ENCODE measurements around the gene ADM2. TPM values are rescaled to one million over a fixed set of nuclear protein-coding genes. Genes with fewer than 3 reads are reported as not detected.

ADM2 gene
- total RNA-seq, 1 donor from 2014 or later: not detected

DNA sequence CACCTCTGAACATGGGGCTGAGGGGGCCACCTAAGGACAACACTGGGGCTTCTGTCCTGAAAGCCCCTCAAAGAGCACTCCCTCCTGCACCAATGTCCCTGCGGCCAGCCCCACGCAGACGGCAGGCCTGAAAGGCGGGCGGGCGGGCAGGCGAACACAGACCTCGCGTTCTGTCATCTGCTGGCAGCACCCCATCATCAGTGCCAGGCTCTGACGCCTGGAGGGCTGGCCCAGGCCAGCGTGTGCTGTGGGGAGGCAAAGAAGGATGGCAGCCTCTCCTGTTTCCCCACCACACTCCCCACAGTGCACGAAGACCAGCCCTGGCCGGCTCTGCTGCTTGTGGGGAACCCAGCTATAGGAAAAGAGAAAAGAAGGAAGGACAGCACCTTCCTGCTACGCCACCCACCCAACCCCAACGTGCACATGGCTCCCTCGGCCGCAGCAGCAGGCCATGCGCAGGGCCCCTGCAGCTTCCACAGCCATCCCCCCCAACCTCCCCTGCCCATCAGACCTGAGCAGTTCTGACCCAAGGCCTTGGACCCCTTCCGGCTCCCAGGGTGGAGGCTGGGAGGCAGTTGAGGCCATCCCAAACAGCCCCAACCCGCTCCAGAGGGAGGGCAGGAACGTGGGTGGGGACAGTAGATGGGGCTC is 10.0 kb upstream of the ADM2 start:
- no peak for DNase-seq (ENCODE audit: low spot score in 2 of 2)
- Histone ChIP-seq H3K27me3 (no peaks in the 10 kb centered on the region), H3K27ac (no peak overlapping the region), H3K4me1 (peaks cover 25 to 44% of the 10 kb centered on the region in 2 donors), H3K36me3 (peaks cover 18 to 19% of the 10 kb centered on the region in 2 donors), H3K4me3 (no peak overlapping the region), H3K9me3 (no peaks in the 10 kb centered on the region)
- intact Hi-C loops (cut with DNase I): no loop called here
- TF ChIP-seq, protein P1, sequence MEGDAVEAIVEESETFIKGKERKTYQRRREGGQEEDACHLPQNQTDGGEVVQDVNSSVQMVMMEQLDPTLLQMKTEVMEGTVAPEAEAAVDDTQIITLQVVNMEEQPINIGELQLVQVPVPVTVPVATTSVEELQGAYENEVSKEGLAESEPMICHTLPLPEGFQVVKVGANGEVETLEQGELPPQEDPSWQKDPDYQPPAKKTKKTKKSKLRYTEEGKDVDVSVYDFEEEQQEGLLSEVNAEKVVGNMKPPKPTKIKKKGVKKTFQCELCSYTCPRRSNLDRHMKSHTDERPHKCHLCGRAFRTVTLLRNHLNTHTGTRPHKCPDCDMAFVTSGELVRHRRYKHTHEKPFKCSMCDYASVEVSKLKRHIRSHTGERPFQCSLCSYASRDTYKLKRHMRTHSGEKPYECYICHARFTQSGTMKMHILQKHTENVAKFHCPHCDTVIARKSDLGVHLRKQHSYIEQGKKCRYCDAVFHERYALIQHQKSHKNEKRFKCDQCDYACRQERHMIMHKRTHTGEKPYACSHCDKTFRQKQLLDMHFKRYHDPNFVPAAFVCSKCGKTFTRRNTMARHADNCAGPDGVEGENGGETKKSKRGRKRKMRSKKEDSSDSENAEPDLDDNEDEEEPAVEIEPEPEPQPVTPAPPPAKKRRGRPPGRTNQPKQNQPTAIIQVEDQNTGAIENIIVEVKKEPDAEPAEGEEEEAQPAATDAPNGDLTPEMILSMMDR (IDR thresholded peaks at IDR 0.05): no peak

DNA sequence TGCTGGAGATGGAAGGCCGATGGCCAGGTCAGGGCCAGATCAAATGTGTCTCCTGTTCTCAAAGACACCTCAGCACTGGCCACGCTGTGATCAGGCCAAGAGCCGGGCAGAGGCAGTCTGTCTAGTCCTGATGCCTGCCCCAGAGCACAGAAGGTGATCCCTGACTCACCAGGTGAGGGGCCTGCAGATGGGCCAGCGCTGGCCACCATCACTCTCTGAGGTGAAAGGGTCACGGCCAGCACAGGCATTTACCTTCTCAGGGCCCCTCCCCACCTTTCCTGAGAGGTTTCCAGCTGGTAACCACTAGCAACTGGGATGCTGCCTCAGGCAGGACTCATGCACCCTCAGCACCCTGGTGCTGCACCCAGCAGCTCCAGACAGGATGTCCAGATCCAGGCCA is 9.4 kb upstream of the ADM2 start:
- peaks cover 12% of the 10 kb centered on the region in 2 donors for H3K36me3 ChIP-seq
- DNase-seq (ENCODE audit: low spot score in 2 of 2): no peak
- no peak overlapping the region for H3K4me3 ChIP-seq
- no peak overlapping the region for H3K27ac ChIP-seq
- TF ChIP-seq, protein P1 (IDR thresholded peaks at IDR 0.05): no peak
- no peaks in the 10 kb centered on the region for H3K27me3 ChIP-seq
- no peaks in the 10 kb centered on the region for H3K9me3 ChIP-seq
- intact Hi-C loops (cut with DNase I): no loop called here
- peaks cover 25 to 44% of the 10 kb centered on the region in 2 donors for H3K4me1 ChIP-seq

DNA sequence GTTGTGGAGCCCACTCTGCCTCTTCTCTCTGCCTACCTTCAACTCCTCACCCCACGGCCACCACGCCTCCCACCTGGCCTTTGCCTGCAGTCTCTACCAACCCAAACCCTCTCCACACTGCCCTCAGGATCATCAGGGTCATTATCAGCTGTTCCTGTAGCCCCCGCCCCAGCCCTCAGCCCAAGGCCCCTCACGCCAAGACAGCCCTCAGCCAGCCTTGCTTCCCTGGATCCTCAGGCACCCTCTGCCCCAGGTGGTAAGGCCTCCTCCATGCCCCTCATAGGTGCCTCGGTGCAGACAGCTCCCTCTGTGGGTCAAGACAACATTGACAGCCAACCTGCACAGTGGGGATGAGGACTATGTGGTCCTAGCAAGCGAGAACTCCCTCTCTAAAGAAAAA is 8.3 kb upstream of the ADM2 start:
- Histone ChIP-seq H3K4me3 (peak overlapping the region; percentile 92 to 97), H3K4me1 (peaks cover 25 to 44% of the 10 kb centered on the region in 2 donors), H3K27me3 (no peaks in the 10 kb centered on the region), H3K27ac (no peak overlapping the region), H3K9me3 (no peaks in the 10 kb centered on the region), H3K36me3 (peaks cover under 1 to 2% of the 10 kb centered on the region in 2 donors)
- intact Hi-C loops (cut with DNase I): no loop called here
- no peak for DNase-seq (ENCODE audit: low spot score in 2 of 2)
- TF ChIP-seq, protein P1 (IDR thresholded peaks at IDR 0.05): no peak

DNA sequence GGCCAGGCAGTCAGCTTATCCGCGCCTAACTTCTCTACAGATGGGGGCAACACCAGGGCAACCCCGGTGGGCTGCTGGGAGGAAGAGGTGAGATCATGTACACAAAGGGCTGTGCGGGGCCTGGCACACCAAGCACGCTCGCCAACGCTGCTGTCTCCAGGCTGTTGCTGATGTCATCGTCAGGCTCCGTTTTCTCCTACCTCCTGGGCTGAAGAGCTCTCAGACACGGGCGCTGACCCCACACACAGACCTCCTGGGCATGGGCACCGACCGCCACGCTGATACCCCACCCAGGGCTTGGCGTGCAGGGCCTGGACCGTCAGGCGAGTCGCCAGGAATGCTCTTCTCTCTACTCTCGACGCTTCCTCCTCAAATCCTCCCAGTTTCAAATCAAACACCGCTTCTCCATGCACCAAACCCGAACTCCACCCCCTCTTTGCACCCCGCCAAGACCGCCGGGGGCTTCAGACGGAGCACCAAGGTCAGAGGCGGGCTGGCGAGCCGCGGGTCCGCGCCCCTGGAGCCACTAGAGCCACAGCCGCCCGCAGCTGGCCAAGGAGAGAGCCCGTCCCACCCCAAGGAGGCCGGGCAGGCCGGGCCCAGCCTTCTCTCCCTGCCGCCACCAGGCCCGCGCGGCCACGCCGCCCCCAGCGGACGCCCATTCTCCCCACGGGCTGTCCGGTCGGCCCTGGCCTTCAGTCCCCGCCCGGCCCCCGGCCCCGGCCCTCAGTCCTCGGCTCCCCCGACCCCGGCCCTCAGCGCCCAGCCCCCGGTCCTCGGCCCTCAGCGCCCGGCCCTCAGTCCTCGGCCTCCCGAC is 7.3 kb upstream of the ADM2 start:
- TF ChIP-seq, protein P1 (IDR thresholded peaks at IDR 0.05): no peak
- Histone ChIP-seq H3K27me3 (no peaks in the 10 kb centered on the region), H3K36me3 (no peaks in the 10 kb centered on the region), H3K4me1 (peaks cover 25 to 44% of the 10 kb centered on the region in 2 donors), H3K4me3 (peak overlapping the region; percentile 92 to 97), H3K9me3 (no peaks in the 10 kb centered on the region), H3K27ac (peak overlapping the region; percentile 59 to 72)
- intact Hi-C loops (cut with DNase I): no loop called here
- DNase-seq (ENCODE audit: low spot score in 2 of 2): no peak

DNA sequence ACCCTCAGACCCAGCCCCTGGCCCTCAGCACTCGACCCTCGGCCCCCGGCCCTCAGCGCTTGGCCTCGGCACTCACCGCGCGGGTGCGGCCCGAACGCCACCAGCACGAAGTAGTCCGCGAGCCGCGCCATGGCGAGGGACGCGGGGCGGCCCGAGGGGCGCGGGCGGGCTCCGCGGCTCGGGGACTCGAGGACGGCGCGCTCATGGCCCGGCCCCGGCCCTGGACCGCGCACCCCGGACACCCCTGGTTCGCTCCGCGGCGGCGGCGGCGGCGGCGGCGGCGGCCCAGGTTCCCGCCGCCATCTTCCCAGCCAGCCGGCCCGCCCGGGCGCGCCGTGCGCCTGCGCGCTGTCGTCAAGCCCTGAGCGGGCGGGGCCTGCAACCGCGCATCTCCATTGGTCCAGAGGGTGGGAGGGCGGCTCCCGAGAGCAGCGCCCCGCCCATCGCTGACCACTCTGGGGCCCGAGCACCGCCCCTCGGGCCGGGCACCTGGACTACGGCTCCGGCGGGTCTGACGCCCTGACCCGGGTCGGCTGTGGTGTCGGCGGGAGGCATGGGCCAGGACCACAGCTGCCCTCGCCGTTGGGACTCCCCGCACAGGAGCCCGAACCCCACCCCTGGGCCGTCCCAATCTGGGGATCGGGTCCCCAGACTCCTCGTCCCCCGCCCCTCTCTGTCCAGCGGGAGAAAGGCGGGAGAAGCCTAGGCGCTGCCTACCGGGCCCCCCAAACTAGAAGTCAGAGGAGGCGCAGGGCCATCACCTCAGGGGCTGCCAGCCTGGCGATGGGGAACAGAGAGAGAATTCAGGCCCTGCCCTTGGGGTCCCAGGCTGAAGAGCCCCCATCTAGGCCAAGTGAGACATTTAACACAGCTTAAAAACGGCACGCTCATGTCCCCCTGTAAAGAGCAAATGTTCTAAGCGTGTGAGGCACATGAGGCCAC is 6.4 kb upstream of the ADM2 start, which contains the start of gene SBF1:
Gene SBF1, minus strand, starts transcription at position 326 of the 942 bp plus-strand sequence. Its CDS starts 195 bp downstream, at position 131.
- H3K4me3 ChIP-seq: peak within 1 kb of the TSS; percentile 92 to 97
- no peaks in the 10 kb centered on the region for H3K27me3 ChIP-seq
- peak within 1 kb of the TSS; percentile 70 to 75 for H3K27ac ChIP-seq
- peaks cover 24 to 41% of the 10 kb centered on the region in 2 donors for H3K4me1 ChIP-seq
- TF ChIP-seq, protein P1 (IDR thresholded peaks at IDR 0.05): no peak
- intact Hi-C loops (cut with DNase I): loop anchor here (1.0 kb wide), 1 partner anchor 32 kb away; the partner anchor contains the start of gene LMF2
- H3K9me3 ChIP-seq: no peaks in the 10 kb centered on the region
- DNase-seq (ENCODE audit: low spot score in 2 of 2): peak; percentile 62 to 94
- H3K36me3 ChIP-seq: no peaks in the 10 kb centered on the region
